Esophagus squamous epithelium (tissue), 4 donors: ENCODE data around the gene HLCS.

Experiments used
- CTCF ChIP-seq, 6 experiments: fragments of 450-650 bp in 4 of 6; fragments of 200-600 bp in 2 of 6; sonication (generic) in 2 of 6; IDR thresholded peaks; one replicate each; pipeline ENCODE4 v1.5.1; 2016 to 2019; ENCODE audit warnings: antibody characterized with exemption in 6 of 6, mild to moderate bottlenecking in 4 of 6, moderate library complexity in 4 of 6
- POLR2A ChIP-seq, 4 donors: fragments of 450-650 bp; IDR thresholded peaks; one replicate each; pipeline ENCODE4 v1.6.1; 2017; ENCODE audit warnings: antibody characterized with exemption in 4 of 4, mild to moderate bottlenecking in 4 of 4, moderate library complexity in 3 of 4

- TF ChIP-seq CTCF (IDR thresholded peaks at IDR 0.05) (no peak), POLR2A (IDR thresholded peaks at IDR 0.05) (no peak)
Observed at GRCh38 chr21:36867291-36867905, 99.1 kb downstream of the HLCS start.
